Dermis blood vessel endothelial cell (primary cell): ENCODE data around the gene MYH7. TPM values are rescaled to one million over a fixed set of nuclear protein-coding genes. Genes with fewer than 3 reads are reported as not detected.
"Not testable (repeated sequence)": the region's sequence is repeated elsewhere in the genome, so short reads cannot be mapped to it uniquely, and the experiment has no call there.

Experiments
- DNase-seq: peaks from one replicate; pipeline ENCODE4 v3.0.0; 2010
- total RNA-seq: library from RNA; depleted of rRNA; stranded (reverse); fragments of >200 nt; gene quantifications from 2 replicates; pipeline ENCODE4 v1.2.3, GENCODE V29; 2014

The MYH7 gene
- total RNA-seq, 1 donor from 2014 or later: not detected

GRCh38 chr14:23430016-23430722 lies 5.3 kb downstream of the MYH7 start:
- DNase-seq: no peak

GRCh38 chr14:23428686-23429495 lies 6.6 kb downstream of the MYH7 start:
- no peak for DNase-seq

GRCh38 chr14:23425798-23426197 lies 9.7 kb downstream of the MYH7 start:
- not testable (repeated sequence) for DNase-seq

- DNase-seq: no peak
These were observed 10.3 kb downstream of the MYH7 start for GRCh38 chr14:23425169-23425568.

GRCh38 chr14:23423657-23424056 lies 11.8 kb downstream of the MYH7 start:
- no peak for DNase-seq

- no peak for DNase-seq
These were observed 13.9 kb downstream of the MYH7 start for GRCh38 chr14:23421594-23421993.

GRCh38 chr14:23419646-23420045 lies 15.8 kb downstream of the MYH7 start:
- not testable (repeated sequence) for DNase-seq

GRCh38 chr14:23418021-23418420 lies 17.4 kb downstream of the MYH7 start:
- DNase-seq: no peak

GRCh38 chr14:23417269-23417668 lies 18.2 kb downstream of the MYH7 start:
- not testable (repeated sequence) for DNase-seq

GRCh38 chr14:23416801-23417200 lies 18.7 kb downstream of the MYH7 start:
- no peak for DNase-seq

GRCh38 chr14:23415821-23416778 lies 19.4 kb downstream of the MYH7 start:
- DNase-seq: no peak

- no peak for DNase-seq
These were observed 20.3 kb downstream of the MYH7 start for GRCh38 chr14:23414906-23415820.

GRCh38 chr14:23414254-23414653 lies 21.2 kb downstream of the MYH7 start:
- DNase-seq: no peak

GRCh38 chr14:23413681-23414080 lies 21.8 kb downstream of the MYH7 start:
- no peak for DNase-seq

GRCh38 chr14:23411563-23412525 lies 23.6 kb downstream of the MYH7 start:
- DNase-seq: no peak

GRCh38 chr14:23409966-23410635 lies 25.4 kb downstream of the MYH7 start:
- no peak for DNase-seq

- no peak for DNase-seq
These were observed 26.0 kb downstream of the MYH7 start for GRCh38 chr14:23409475-23409874.

- no peak for DNase-seq
These were observed 27.2 kb downstream of the MYH7 start for GRCh38 chr14:23408307-23408630.

GRCh38 chr14:23407516-23408306 lies 27.7 kb downstream of the MYH7 start, which contains the start of gene MYH6:
Gene MYH6, minus strand, starts transcription at chr14:23408273. Its CDS starts 1,050 bp downstream, at chr14:23407223.
- no peak for DNase-seq
